NCI-H524 (cell line): ENCODE measurements around the gene ZYG11A.

ENCODE experiments used
- DNase-seq, 2 experiments: peaks; one replicate each; lab custom pipeline; 2025; lab: John Stamatoyannopoulos, UW

Gene ZYG11A

DNA sequence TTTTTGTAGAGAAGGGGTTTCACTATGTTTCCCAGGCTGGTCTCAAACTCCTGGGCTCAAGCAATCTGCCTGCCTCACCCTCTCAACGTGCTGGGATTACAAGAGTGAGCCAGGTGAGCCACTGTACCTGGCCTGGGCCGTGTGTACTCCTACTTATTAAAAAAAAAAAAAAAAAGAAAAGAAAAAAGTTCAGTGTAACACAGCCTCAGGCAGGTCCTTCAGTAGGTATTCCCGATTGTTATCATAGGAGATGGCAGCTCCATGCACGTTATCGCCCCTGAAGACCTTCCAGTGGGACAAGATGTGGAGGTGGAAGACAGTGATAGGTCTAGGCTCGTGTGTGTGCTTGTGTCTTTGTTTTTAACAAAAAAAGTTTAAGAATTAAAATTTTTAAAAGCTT is 75.6 kb downstream of the ZYG11A start:
- no peak for DNase-seq

GRCh38 chr1:52919051-52919722 is 76.6 kb downstream of the ZYG11A start:
- DNase-seq: no peak

DNA sequence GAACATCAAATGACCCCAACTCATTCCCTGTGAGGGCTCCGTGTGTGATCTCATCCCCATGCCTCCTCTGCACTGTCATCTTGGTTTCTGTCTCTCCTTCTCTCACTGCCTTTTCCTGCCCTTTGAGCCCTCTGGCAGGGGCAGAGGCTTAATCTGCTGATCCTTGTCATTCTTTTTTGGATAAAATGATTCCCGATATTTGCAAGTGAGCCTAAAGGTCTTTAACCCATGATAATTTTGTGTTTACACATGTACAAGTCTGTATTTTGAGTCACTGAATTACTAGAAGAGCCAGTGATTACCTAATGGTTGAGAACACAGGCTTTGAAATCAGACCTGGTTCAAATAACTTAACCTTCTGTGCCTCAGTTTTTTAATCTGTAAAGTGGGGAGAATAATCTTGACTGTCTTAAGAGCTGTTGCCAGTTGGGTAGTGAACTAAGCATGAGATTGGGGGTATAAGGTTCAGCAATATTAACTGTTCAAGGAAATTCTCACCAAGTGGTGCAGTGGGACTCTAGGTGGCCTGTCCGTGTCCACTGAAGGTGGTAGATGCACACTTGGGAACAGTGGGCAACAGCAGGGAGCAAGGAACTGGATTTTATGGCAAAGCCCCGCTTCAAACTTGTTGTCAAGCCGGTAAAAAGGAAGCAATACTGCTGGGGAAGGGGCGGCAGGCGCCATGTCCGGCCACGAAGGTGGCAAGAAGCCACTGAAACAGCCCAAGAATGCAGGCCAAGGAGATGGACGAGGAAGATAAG is 77.3 kb downstream of the ZYG11A start:
- DNase-seq: no peak

- DNase-seq: no peak
Observed at GRCh38 chr1:52920791-52921291, 78.3 kb downstream of the ZYG11A start.

GRCh38 chr1:52925571-52926005 is 83.0 kb downstream of the ZYG11A start:
- peak; percentile 23 to 41 for DNase-seq

DNA sequence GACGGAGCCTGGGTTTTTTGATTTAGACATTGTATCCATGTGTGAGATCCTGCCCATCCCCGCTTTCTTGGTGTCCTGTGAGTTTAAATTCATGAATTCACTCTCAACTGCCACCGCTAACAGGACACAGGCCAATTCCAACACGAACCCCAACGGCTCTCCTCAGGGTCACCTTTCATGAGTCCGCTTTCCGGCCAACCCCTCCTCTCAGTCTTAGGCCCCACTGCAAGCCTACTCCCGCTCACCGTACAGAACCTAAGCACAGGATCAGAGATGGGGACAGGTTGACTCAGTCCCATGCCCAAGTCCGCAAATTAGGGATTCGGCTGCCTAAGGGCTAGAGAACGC is 84.3 kb downstream of the ZYG11A start:
- no peak for DNase-seq

DNA sequence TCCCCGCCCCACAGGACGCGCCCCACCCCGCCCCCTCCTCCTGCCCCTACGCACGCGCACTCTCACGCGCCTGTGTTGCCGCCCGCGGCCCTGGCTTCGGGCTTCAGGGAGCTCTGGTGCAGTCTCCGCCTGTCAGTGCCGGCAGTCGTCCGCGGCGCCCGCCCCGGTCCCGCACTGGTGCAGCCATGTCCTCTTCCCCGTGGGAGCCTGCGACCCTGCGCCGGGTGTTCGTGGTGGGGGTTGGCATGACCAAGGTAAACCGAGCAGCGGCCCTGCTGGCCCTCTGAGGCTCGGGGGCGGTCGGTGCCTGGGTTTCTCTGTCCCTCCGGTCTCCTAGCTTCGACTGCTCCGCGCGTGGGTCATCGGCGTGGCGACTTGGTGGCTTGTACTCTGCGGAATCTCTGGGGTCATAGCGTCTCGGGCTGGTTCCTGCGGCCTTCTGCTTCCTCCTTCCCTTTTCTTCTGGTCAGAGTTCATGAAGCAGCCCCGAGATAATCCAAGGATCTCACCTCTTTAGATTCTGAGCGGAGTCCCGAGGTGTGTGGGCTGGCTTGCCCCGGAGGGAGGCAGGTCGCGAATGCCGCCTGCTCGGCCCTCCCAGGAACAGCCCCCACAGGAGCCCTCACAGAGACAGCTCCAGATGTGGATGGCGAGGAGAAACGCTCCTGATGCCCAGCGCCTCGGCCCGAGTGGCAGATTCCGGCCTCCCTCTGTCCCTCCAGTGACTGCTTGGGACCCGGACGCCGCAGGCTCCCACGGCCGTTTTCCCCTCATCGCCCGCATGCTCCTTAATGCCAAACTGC is 84.9 kb downstream of the ZYG11A start, which contains the start of gene SCP2:
Gene SCP2, plus strand, starts transcription at position 65 of the 803 bp plus-strand sequence. Its CDS starts 121 bp downstream, at position 186.
- DNase-seq: peak; percentile 60 to 73

DNA sequence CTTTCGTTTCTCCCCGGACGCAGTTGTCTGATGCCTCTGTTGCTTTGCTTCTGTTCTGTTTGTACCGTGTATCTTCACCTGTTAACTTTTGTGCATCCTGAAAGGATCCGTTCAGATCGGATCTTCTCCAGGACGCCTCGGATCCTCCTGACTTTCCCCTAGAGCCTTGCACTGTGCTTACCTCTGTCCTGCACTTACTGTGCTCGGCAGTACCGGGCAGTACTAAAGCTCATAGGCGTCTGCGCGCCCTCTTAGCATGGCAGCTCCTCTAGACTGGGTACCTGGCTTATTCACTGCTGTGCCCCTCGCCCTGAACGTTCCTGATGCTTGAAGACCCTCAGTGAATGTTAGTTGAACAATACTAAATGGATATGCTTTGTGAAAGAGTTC is 85.5 kb downstream of the ZYG11A start:
- peak in 1 of 2 experiments; percentile 45 for DNase-seq

DNA sequence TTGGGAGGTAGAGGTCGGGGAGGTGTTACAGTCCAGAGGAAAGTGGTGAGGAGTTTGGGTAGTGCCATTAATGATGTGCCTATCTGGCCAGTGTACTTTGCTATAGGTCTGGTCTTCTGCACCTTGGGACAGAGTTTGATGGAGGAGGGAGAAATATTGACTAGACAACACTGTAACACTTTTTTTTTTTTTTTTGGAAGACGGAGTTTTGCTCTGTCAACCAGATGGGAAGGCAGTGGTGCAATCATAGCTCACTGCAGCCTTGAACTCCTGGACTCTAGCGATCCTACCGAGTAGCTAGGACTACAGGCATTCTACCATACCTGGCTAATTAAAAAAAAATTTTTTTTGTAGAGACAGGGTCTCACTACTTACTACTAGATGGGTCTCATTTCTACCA is 86.5 kb downstream of the ZYG11A start:
- no peak for DNase-seq

DNA sequence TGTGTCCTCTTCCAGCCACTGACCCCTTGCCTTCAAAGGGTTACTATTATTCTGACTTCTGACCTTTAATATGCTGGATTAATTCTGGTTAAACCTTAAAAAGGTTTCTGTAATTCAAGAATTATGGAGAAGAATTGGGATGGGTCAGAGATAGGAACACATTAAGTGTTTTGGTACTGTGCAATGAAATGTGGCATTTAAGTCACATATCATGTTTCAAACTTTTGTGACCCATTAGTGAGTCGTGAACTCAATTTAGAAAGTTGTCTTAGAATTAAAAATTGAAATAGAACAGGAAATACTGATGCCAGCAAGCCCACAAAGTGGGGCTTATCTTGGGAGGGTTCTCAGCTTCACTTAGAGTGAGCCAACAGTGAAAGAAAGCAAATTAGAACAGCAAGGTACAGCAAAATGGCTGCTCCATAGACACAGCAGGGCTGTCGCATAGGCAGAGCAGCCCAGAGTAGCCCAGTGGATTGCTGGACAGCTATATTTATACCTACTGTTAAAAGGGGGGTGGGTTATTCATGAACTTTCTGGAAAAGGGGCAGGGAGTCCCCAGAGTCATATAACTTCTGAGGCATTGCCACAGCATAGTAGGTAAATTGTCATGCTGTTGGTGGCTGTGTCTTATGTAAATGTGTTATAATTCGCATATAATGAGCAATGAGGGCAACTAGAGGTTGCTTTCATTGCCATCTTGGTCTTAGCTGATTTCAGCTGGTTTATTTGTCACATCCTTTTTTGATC is 95.0 kb downstream of the ZYG11A start:
- DNase-seq: no peak

GRCh38 chr1:52938183-52938451 is 95.6 kb downstream of the ZYG11A start:
- DNase-seq: no peak

DNA sequence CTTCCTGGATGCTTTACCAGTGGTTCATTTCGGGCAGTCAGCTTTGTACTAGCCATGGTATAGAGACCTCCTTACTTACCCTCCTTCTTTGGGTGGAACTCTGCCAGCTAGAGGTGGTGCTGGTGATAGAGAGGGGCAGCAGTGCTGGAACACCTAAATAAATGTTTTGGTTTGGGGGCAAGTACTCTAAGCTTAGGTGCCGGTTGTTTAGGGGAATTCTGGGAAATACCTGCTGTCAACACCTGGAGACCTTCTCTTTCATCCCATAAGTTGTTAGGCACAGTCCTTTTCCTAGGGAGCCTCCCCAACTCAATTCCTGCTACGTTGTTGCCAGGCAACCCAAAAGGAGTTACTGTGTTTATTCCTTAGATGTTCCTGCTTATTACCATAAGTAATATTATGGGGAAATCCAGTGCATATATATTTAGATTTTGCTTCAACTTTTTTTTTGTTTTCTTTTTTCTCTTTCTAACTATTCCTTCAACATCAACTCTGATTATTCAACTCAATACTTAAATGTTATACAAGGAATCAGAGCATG is 101.4 kb downstream of the ZYG11A start:
- no peak for DNase-seq

GRCh38 chr1:52944566-52944965 is 102.0 kb downstream of the ZYG11A start:
- no peak for DNase-seq
